NOMO-1 treated with DMSO at 0.1 percent for 48 hours (cell line): ENCODE data around the gene TOMM40.
"Not testable (repeated sequence)": the region's sequence is repeated elsewhere in the genome, so short reads cannot be mapped to it uniquely, and the experiment has no call there.

Experiments used
- DNase-seq: peaks from one replicate; lab custom pipeline; 2025; ENCODE audit not compliant: unreplicated experiment; lab: John Stamatoyannopoulos, UW

The TOMM40 gene

DNA sequence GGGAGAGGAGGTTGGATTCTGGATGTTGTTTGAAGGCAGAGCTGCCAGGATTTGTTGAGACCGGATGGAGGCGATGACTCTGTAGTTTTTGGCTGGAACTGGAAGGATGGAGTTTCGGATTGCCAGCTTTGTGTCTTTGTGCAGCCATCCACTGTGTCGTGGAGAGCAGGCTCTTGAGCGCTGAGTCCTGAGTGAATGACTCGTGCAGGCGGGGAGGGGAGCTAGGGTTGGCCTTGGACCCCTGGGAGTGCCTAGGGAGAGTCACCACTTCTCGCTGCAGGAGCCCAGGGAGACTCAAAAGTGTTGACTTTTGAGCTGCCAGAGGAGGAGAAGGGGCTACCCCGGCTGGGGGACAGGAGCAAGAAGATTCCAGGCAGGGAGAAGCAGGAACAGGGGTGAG lies 3.9 kb downstream of the TOMM40 start:
- no peak for DNase-seq

DNA sequence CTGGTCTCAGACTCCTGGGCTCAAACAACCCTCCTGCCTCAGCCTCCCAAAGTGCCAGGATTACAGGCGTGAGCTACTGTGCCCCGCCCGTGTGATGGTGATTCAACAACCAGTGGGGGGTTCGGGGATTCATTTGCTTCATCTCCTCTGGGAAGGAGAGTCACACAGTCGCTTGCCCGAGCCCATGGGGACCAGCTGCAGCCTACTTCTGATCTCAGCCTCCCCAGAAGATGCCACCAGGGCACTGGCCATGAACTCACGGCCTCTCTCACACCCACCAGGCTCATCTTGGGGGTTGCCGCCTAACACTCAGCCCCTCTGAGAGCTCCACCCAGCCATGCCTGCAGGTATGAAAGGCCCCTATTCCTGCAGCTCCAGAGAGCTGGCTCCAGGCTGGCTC lies 6.8 kb downstream of the TOMM40 start:
- DNase-seq, result no peak

DNA sequence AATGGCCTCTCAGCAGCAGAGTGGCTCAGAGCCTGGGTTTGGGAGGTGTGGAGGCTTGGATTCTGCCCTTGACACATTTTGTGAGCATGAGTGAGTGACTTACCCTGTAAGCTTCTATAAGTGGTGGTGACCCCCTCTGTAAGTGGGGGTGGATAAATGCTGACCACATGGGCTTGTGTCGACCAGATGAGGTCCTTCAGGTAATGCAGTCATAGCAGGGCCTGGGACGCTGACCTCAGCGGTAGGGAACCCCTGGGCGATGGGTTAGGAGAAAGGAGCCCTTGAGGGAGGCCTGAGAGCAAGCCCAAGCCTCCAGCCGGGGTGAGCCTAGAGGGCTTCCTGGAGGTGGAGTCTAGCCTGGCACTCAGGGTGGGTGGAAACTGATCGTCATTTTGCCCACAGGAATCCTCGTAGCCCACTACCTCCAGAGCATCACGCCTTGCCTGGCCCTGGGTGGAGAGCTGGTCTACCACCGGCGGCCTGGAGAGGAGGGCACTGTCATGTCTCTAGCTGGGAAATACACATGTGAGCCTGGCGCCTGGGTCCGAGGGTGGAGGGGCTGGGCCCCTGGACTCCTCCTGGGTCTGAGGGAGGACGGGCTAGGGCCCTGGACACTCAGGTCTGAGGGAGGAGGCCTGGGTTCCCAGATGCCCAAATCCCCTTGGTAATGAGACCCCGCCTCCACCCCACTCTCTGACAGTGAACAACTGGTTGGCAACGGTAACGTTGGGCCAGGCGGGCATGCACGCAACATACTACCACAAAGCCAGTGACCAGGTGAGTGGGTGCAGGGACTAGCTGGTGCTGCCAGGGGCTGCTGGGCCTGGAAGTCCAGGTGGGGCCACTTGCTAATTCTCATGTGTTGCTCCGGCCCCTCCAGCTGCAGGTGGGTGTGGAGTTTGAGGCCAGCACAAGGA lies 9.5 kb downstream of the TOMM40 start:
- DNase-seq, result no peak

DNA sequence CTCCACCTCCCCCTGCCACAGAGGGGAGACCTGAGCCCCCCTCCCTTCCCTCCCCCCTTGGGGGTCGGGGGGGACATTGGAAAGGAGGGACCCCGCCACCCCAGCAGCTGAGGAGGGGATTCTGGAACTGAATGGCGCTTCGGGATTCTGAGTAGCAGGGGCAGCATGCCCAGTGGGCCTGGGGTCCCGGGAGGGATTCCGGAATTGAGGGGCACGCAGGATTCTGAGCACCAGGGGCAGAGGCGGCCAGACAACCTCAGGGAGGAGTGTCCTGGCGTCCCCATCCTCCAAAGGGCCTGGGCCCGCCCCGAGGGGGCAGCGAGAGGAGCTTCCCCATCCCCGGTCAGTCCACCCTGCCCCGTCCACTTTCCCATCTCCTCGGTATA lies 12.2 kb downstream of the TOMM40 start:
- no peak for DNase-seq

DNA sequence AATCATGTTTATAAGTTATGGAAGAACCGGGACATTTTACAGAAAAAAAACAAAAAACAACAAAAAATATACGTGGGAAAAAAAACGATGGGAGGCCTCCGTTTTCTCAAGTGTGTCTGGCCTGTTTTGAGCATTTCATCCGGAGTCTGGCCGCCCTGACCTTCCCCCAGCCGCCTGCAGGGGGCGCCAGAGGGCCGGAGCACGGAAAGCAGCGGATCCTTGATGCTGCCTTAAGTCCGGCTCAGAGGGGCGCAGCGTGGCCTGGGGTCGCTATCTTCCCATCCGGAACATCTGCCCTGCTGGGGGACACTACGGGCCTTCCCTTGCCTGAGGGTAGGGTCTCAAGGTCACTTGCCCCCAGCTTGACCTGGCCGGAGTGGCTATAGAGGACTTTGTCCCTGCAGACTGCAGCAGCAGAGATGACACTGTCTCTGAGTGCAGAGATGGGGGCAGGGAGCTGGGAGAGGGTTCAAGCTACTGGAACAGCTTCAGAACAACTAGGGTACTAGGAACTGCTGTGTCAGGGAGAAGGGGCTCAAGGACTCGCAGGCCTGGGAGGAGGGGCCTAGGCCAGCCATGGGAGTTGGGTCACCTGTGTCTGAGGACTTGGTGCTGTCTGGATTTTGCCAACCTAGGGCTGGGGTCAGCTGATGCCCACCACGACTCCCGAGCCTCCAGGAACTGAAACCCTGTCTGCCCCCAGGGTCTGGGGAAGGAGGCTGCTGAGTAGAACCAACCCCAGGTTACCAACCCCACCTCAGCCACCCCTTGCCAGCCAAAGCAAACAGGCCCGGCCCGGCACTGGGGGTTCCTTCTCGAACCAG lies 12.8 kb downstream of the TOMM40 start:
- DNase-seq, result peak; percentile 48

DNA sequence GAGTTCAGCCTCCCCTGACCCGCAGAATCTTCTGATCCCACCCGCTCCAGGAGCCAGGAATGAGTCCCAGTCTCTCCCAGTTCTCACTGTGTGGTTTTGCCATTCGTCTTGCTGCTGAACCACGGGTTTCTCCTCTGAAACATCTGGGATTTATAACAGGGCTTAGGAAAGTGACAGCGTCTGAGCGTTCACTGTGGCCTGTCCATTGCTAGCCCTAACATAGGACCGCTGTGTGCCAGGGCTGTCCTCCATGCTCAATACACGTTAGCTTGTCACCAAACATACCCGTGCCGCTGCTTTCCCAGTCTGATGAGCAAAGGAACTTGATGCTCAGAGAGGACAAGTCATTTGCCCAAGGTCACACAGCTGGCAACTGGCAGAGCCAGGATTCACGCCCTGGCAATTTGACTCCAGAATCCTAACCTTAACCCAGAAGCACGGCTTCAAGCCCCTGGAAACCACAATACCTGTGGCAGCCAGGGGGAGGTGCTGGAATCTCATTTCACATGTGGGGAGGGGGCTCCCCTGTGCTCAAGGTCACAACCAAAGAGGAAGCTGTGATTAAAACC lies 13.5 kb downstream of the TOMM40 start:
- no peak for DNase-seq

DNA sequence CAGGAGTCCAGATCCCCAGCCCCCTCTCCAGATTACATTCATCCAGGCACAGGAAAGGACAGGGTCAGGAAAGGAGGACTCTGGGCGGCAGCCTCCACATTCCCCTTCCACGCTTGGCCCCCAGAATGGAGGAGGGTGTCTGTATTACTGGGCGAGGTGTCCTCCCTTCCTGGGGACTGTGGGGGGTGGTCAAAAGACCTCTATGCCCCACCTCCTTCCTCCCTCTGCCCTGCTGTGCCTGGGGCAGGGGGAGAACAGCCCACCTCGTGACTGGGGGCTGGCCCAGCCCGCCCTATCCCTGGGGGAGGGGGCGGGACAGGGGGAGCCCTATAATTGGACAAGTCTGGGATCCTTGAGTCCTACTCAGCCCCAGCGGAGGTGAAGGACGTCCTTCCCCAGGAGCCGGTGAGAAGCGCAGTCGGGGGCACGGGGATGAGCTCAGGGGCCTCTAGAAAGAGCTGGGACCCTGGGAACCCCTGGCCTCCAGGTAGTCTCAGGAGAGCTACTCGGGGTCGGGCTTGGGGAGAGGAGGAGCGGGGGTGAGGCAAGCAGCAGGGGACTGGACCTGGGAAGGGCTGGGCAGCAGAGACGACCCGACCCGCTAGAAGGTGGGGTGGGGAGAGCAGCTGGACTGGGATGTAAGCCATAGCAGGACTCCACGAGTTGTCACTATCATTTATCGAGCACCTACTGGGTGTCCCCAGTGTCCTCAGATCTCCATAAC lies 14.5 kb downstream of the TOMM40 start, which contains the start of gene APOE:
TSS of gene APOE (plus strand) at position 360 of the 724 bp plus-strand sequence. CDS start 829 bp downstream, outside the sequence.
- DNase-seq, result no peak

DNA sequence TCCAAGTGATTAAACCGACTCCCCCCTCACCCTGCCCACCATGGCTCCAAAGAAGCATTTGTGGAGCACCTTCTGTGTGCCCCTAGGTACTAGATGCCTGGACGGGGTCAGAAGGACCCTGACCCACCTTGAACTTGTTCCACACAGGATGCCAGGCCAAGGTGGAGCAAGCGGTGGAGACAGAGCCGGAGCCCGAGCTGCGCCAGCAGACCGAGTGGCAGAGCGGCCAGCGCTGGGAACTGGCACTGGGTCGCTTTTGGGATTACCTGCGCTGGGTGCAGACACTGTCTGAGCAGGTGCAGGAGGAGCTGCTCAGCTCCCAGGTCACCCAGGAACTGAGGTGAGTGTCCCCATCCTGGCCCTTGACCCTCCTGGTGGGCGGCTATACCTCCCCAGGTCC lies 16.6 kb downstream of the TOMM40 start:
- no peak for DNase-seq

DNA sequence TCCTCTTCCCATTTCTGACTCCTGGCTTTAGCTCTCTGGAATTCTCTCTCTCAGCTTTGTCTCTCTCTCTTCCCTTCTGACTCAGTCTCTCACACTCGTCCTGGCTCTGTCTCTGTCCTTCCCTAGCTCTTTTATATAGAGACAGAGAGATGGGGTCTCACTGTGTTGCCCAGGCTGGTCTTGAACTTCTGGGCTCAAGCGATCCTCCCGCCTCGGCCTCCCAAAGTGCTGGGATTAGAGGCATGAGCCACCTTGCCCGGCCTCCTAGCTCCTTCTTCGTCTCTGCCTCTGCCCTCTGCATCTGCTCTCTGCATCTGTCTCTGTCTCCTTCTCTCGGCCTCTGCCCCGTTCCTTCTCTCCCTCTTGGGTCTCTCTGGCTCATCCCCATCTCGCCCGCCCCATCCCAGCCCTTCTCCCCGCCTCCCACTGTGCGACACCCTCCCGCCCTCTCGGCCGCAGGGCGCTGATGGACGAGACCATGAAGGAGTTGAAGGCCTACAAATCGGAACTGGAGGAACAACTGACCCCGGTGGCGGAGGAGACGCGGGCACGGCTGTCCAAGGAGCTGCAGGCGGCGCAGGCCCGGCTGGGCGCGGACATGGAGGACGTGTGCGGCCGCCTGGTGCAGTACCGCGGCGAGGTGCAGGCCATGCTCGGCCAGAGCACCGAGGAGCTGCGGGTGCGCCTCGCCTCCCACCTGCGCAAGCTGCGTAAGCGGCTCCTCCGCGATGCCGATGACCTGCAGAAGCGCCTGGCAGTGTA lies 17.2 kb downstream of the TOMM40 start:
- no peak for DNase-seq

DNA sequence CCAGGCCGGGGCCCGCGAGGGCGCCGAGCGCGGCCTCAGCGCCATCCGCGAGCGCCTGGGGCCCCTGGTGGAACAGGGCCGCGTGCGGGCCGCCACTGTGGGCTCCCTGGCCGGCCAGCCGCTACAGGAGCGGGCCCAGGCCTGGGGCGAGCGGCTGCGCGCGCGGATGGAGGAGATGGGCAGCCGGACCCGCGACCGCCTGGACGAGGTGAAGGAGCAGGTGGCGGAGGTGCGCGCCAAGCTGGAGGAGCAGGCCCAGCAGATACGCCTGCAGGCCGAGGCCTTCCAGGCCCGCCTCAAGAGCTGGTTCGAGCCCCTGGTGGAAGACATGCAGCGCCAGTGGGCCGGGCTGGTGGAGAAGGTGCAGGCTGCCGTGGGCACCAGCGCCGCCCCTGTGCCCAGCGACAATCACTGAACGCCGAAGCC lies 17.8 kb downstream of the TOMM40 start:
- no peak for DNase-seq

DNA sequence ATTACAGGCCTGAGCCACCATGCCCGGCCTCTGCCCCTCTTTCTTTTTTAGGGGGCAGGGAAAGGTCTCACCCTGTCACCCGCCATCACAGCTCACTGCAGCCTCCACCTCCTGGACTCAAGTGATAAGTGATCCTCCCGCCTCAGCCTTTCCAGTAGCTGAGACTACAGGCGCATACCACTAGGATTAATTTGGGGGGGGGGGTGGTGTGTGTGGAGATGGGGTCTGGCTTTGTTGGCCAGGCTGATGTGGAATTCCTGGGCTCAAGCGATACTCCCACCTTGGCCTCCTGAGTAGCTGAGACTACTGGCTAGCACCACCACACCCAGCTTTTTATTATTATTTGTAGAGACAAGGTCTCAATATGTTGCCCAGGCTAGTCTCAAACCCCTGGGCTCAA lies 18.7 kb downstream of the TOMM40 start:
- no peak for DNase-seq

DNA sequence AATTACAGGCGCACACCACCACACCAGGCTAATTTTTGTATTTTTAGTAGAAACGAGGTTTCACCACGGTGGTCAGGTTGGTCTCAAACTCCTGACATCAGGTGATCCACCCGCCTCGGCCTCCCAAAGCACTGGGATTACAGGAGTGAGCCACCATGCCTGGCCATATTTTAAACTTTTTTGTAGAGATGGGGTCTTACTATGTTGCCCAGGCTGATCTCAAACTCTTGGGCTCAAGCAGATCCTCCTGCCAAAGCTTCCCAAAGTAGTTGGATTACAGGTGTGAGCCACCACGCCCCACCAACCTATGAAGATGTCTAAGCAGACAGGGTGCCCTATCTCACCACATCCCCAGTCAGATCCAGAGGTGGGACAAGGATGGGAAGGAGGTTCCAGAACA lies 20.8 kb downstream of the TOMM40 start:
- not testable (repeated sequence) for DNase-seq

DNA sequence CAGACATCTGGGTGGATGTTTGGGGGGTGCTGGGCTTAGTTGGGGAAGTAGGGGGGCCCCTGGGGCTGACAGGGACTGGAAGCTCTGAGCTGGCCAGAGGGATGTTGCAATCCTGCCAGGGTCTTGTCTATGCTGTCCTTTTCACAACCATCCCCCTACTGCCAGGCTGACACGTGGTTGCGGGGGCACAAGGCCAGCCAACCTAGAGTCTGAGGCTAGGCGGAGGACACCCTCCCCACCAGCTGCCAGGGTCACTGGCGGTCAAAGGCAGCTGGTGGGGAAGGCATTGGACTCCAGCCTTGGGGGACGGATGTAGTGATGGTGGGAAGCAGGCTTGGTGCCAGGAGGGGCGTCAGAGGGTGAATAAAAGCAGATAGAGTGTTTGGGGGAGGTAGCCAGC lies 21.8 kb downstream of the TOMM40 start:
- DNase-seq, result no peak

DNA sequence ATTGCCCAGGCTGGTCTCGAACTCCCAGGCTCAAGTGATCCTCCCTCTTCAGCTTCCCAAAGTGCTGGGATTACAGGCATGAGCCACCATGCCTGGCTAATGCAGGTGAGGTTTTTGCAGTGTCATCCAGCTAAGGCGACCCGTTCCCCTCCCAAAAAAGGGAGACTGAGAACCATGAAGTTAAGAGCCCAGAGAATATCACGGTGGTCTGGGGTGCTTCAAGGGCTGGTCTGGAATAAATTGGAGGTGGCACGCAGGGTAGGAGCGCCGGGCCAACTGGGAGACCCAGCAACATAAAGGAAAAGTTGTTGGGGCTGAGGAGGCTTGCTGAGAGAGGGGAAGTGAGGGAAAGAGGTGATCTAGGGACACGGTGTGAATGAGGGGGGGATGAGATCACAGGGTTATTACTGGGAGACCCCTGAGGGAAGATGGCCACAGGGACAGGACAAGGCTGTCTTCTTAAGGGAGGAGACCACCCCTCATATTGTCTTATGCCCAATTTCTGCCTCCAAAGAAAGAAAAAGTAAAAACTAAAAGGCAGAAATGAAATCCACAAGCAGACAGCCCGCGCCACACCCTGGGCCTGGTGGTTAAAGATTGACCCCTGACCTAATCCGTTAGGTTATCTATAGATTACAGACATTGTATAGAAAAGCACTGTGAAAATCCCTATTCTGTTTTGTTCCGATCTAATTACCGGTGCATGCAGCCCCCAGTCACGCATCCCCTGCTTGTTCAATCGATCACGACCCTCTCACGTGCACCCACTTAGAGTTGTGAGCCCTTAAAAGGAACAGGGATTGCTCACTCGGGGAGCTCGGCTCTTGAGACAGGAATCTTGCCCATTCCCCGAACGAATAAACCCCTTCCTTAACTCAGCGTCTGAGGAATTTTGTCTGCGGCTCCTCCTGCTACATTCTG lies 22.7 kb downstream of the TOMM40 start:
- DNase-seq, result not testable (repeated sequence)

DNA sequence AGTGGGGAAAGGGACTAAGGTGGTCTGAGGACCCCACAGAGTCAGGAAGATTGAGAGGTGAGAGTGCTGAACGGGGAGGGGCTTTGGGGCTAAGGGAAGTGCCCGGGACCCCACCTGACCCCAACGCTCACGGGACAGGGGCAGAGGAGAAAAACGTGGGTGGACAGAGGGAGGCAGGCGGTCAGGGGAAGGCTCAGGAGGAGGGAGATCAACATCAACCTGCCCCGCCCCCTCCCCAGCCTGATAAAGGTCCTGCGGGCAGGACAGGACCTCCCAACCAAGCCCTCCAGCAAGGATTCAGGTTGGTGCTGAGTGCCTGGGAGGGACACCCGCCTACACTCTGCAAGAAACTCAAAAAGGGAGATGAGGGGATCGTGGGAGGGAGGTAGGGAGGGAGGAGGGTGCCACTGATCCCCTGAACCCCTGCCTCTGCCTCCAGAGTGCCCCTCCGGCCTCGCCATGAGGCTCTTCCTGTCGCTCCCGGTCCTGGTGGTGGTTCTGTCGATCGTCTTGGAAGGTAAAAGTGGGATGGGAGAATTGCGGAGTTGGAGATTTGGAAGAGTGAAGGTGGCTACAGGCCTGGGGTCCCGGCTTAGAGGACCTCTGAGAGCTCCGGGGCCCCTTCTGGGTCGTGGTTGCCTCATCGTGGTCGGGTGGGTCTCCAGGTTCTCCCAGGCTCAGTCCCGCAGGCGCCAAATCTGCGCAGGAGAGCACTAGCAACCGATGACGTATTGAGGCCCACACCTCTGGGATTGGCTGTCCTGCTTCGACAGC lies 23.6 kb downstream of the TOMM40 start, which contains the start of gene APOC1:
TSS of gene APOC1 (plus strand) at position 176 of the 774 bp plus-strand sequence. CDS start at position 460, 284 bp downstream.
- peak; percentile 79 for DNase-seq

DNA sequence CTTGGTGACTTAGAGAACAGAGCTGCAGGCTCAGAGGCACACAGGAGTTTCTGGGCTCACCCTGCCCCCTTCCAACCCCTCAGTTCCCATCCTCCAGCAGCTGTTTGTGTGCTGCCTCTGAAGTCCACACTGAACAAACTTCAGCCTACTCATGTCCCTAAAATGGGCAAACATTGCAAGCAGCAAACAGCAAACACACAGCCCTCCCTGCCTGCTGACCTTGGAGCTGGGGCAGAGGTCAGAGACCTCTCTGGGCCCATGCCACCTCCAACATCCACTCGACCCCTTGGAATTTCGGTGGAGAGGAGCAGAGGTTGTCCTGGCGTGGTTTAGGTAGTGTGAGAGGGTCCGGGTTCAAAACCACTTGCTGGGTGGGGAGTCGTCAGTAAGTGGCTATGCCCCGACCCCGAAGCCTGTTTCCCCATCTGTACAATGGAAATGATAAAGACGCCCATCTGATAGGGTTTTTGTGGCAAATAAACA lies 33.2 kb downstream of the TOMM40 start:
- DNase-seq, result no peak

DNA sequence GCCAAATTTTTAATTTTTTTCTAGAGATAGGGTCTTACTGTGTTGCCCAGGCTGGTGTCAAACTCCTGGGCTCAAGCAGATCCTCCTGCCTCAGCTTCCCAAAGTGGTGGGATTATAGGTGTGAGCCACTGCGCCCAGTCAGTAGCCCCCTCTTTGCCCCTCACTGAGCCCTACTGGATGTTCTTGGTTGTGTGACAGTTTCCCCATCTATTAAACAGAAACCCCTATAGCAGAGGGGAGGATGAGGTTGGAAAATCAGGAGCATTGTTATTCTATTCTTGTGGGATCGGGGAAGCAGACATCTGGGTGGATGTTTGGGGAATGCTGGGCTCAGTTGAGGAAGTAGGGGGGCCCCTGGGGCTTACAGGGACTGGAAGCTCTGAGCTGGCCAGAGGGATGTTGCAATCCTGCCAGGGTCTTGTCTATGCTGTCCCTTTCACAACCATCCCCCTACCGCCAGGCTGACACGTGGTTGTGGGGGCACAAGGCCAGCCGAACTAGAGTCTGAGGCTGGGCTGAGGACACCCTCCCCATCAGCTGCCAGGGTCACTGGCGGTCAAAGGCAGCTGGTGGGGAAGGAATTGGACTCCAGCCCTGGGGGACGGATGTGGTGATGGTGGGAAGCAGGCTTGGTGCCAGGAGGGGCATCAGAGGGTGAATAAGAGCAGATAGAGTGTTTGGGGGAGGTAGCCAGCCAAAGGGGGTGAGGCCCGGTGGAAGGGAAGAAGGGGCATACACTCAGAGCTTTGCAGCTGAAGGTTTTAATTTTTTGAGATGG lies 34.2 kb downstream of the TOMM40 start:
- peak; percentile 40 for DNase-seq
